HepG2 (cell line): Measurements from ENCODE around the gene HNRNPC.

Source experiments
- CEBPB ChIP-seq: IDR thresholded peaks from 2 replicates; pipeline ENCODE4 v1.6.1; 2011; ENCODE audit warnings: low read depth, low read length, improper control_type of control experiment, borderline replicate concordance
- CHD2 ChIP-seq: IDR thresholded peaks from 2 replicates; pipeline ENCODE4 v1.6.1; 2011; ENCODE audit warnings: low read depth, low read length, improper control_type of control experiment
- MAZ ChIP-seq, 2 experiments: sonication (generic) in 1 of 2; formaldehyde crosslinking in 1 of 2; IDR thresholded peaks; 2 replicates each; pipeline versions ENCODE4 v1.5.0 to v1.6.1; 2012 to 2020; ENCODE audit warnings: low read depth in 2 of 2, mild to moderate bottlenecking in 2 of 2, borderline replicate concordance in 1 of 2, improper control_type of control experiment in 1 of 2, low read length in 1 of 2, missing genetic modification reagents in 1 of 2, moderate library complexity in 1 of 2
- MEIS2 ChIP-seq: sonication (generic); formaldehyde crosslinking; IDR thresholded peaks from 2 replicates; pipeline ENCODE4 v1.9.0; 2021; ENCODE audit warnings: mild to moderate bottlenecking, missing genetic modification reagents
- TCF7L2 ChIP-seq: IDR thresholded peaks from 2 replicates; pipeline ENCODE4 v1.6.1; 2011; ENCODE audit warnings: mild to moderate bottlenecking, low read depth, low read length, moderate library complexity
- ZNF564 ChIP-seq: sonication (generic); formaldehyde crosslinking; IDR thresholded peaks from 2 replicates; pipeline ENCODE4 v1.8.1; 2023; ENCODE audit warnings: mild to moderate bottlenecking, missing genetic modification reagents
- ZNF670 ChIP-seq: sonication (generic); formaldehyde crosslinking; IDR thresholded peaks from 2 replicates; pipeline ENCODE4 v1.8.0; 2022; ENCODE audit warnings: mild to moderate bottlenecking, missing genetic modification reagents, borderline replicate concordance
- ZNF709 ChIP-seq: sonication (generic); formaldehyde crosslinking; IDR thresholded peaks from 2 replicates; pipeline ENCODE4 v1.5.0; 2020; ENCODE audit warnings: mild to moderate bottlenecking, missing genetic modification reagents
- TF ChIP-seq, protein P1 (sequence below): sonication (generic); formaldehyde crosslinking; IDR thresholded peaks from 2 replicates; pipeline ENCODE4 v1.4.0; 2020; ENCODE audit warnings: missing genetic modification reagents
- TF ChIP-seq, protein P2 (sequence below): sonication (generic); formaldehyde crosslinking; IDR thresholded peaks from 2 replicates; pipeline ENCODE4 v1.4.0; 2020; ENCODE audit warnings: missing genetic modification reagents, borderline replicate concordance
- TF ChIP-seq, protein P3 (sequence below): sonication (generic); formaldehyde crosslinking; IDR thresholded peaks from 2 replicates; pipeline ENCODE4 v1.4.0; 2020; ENCODE audit warnings: mild to moderate bottlenecking, missing genetic modification reagents
- TF ChIP-seq, protein P4 (sequence below): sonication (generic); formaldehyde crosslinking; conservative IDR thresholded peaks from 2 replicates; pipeline ENCODE4 v1.4.0; 2020; ENCODE audit warnings: missing genetic modification reagents

DNA sequence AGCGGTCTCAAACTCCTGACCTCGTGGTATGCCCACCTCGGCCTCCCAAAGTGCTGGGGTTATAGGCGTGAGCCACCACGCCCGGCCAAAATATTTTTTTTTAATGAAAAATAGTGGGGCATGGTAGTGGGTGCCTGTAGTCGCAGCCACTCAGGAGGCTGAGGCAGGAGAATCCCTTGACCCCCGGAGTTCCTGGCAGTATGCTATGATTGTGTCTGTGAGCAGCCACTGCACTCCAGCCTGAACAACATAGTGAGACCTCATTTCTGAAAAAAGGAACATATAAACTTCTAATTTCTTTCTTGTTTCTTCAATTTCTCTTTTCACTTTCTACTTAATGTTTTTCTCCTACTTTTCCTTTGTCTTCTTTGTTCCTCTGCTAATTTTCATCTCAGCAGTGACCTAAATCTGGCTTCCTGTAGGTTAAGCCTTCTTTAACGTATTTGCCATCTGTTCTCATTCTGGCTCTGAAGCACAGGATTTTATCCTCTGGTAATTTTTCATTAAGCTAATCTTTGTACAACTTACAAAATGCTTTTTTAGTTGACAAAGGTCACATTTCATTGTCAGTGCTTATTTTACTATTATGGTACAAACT is 6.1 kb upstream of the HNRNPC start:
- TF ChIP-seq ZNF709 (CRISPR knock-in tag) (no peak), CHD2 (no peak), ZNF564 (CRISPR knock-in tag) (no peak), CEBPB (no peak), MEIS2 (CRISPR knock-in tag) (no peak), TCF7L2 (no peak), ZNF670 (CRISPR knock-in tag) (no peak), MAZ (IDR thresholded peaks at IDR 0.05; ENCODE audit: borderline replicate concordance, low read depth, low read length) (no peak), MAZ (CRISPR knock-in tag; IDR thresholded peaks at IDR 0.05; ENCODE audit: low read depth) (no peak)
- TF ChIP-seq, protein P1, sequence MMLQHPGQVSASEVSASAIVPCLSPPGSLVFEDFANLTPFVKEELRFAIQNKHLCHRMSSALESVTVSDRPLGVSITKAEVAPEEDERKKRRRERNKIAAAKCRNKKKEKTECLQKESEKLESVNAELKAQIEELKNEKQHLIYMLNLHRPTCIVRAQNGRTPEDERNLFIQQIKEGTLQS = no peak
- TF ChIP-seq, protein P2, sequence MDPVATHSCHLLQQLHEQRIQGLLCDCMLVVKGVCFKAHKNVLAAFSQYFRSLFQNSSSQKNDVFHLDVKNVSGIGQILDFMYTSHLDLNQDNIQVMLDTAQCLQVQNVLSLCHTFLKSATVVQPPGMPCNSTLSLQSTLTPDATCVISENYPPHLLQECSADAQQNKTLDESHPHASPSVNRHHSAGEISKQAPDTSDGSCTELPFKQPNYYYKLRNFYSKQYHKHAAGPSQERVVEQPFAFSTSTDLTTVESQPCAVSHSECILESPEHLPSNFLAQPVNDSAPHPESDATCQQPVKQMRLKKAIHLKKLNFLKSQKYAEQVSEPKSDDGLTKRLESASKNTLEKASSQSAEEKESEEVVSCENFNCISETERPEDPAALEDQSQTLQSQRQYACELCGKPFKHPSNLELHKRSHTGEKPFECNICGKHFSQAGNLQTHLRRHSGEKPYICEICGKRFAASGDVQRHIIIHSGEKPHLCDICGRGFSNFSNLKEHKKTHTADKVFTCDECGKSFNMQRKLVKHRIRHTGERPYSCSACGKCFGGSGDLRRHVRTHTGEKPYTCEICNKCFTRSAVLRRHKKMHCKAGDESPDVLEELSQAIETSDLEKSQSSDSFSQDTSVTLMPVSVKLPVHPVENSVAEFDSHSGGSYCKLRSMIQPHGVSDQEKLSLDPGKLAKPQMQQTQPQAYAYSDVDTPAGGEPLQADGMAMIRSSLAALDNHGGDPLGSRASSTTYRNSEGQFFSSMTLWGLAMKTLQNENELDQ (CRISPR knock-in tag) = no peak
- TF ChIP-seq, protein P3, sequence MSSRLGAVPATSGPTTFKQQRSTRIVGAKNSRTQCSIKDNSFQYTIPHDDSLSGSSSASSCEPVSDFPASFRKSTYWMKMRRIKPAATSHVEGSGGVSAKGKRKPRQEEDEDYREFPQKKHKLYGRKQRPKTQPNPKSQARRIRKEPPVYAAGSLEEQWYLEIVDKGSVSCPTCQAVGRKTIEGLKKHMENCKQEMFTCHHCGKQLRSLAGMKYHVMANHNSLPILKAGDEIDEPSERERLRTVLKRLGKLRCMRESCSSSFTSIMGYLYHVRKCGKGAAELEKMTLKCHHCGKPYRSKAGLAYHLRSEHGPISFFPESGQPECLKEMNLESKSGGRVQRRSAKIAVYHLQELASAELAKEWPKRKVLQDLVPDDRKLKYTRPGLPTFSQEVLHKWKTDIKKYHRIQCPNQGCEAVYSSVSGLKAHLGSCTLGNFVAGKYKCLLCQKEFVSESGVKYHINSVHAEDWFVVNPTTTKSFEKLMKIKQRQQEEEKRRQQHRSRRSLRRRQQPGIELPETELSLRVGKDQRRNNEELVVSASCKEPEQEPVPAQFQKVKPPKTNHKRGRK = no peak
- TF ChIP-seq, protein P4, sequence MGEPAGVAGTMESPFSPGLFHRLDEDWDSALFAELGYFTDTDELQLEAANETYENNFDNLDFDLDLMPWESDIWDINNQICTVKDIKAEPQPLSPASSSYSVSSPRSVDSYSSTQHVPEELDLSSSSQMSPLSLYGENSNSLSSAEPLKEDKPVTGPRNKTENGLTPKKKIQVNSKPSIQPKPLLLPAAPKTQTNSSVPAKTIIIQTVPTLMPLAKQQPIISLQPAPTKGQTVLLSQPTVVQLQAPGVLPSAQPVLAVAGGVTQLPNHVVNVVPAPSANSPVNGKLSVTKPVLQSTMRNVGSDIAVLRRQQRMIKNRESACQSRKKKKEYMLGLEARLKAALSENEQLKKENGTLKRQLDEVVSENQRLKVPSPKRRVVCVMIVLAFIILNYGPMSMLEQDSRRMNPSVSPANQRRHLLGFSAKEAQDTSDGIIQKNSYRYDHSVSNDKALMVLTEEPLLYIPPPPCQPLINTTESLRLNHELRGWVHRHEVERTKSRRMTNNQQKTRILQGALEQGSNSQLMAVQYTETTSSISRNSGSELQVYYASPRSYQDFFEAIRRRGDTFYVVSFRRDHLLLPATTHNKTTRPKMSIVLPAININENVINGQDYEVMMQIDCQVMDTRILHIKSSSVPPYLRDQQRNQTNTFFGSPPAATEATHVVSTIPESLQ (CRISPR knock-in tag) = no peak
